ENCODE measurements around the gene AREL1.

DNA sequence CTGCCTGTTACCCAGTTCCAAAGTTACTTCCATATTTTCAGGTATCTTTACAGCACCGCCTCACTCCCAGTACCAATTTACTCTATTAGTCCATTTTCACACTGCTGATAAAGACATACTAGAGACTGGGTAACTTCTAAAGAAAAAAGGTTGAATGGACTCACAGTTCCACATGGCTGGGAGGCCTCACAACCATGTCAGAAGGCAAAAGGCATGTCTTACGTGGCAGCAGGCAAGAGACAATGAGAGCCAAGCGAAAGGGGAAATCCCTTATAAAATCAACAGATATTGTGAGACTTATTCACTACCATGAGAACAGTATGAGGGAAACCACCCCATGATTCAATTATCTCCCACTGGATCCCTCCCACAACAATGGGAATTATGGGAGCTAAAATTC, 9.8 kb downstream of the AREL1 start:
- TF ChIP-seq CTCF (IDR thresholded peaks at IDR 0.05) (no peak), POLR2A (IDR thresholded peaks at IDR 0.05) (no peak)
